PC-9 (cell line): ENCODE data around the gene RPL39L. TPM values are rescaled to one million over a fixed set of nuclear protein-coding genes. Genes with fewer than 3 reads are reported as not detected.

Experiments used
- BruUV-seq: library from RNA; stranded (reverse); fragments of 400-500 nt; replicated peaks from 2 replicates; lab custom pipeline; 2021; lab: Mats Ljungman, UMichigan
- CTCF ChIA-PET: fragments of 300-600 bp; sonication (Branson Sonifier 250); formaldehyde crosslinking; loops from one replicate; lab custom pipeline; 2022; ENCODE audit warnings: antibody characterized with exemption; lab: Charles Lee
- POLR2A ChIA-PET: fragments of 300-600 bp; sonication (Branson Sonifier 250); formaldehyde crosslinking; loops from one replicate; lab custom pipeline; 2022; ENCODE audit warnings: antibody characterized with exemption; ENCODE audit not compliant: unreplicated experiment; lab: Charles Lee
- DNase-seq, 2 experiments: peaks; one replicate each; pipeline versions ENCODE4 v3.0.0 to v3.0.0-alpha.2; 2015 to 2022; ENCODE audit warnings: mixed read lengths in 1 of 2
- H2AFZ ChIP-seq: fragments of 200-600 bp; sonication (generic); 2 replicates; pipeline ENCODE4 v1.8.1; 2017; ENCODE audit warnings: antibody characterized with exemption
- H3F3A ChIP-seq: fragments of 200-600 bp; sonication (generic); 2 replicates; pipeline ENCODE4 v1.8.1; 2017; ENCODE audit warnings: antibody characterized with exemption, mild to moderate bottlenecking, low read depth; ENCODE audit not compliant: insufficient read depth
- H3K27ac ChIP-seq: fragments of 200-600 bp; sonication (generic); 2 replicates; pipeline ENCODE4 v1.6.1; 2016; ENCODE audit warnings: mixed run types
- H3K27me3 ChIP-seq: fragments of 200-600 bp; sonication (generic); 2 replicates; pipeline ENCODE4 v1.6.1; 2016; ENCODE audit warnings: low read depth, mixed run types; ENCODE audit not compliant: insufficient read depth
- H3K36me3 ChIP-seq: fragments of 200-600 bp; sonication (generic); 2 replicates; pipeline ENCODE4 v1.6.1; 2016; ENCODE audit warnings: low read depth, mixed run types
- H3K4me1 ChIP-seq: fragments of 200-600 bp; sonication (generic); replicated peaks from 2 replicates; pipeline ENCODE4 v1.6.1; 2016; ENCODE audit warnings: mixed run types; ENCODE audit not compliant: insufficient read depth
- H3K4me2 ChIP-seq: fragments of 200-600 bp; sonication (generic); 2 replicates; pipeline ENCODE4 v1.6.1; 2017; ENCODE audit warnings: mixed run types
- H3K4me3 ChIP-seq: fragments of 200-600 bp; sonication (generic); 2 replicates; pipeline ENCODE4 v1.6.1; 2016; ENCODE audit warnings: mixed run types
- H3K79me2 ChIP-seq: fragments of 200-600 bp; sonication (generic); 2 replicates; pipeline ENCODE4 v1.6.1; 2017; ENCODE audit warnings: low read depth, mixed run types
- H3K9me2 ChIP-seq: fragments of 200-600 bp; sonication (generic); 2 replicates; pipeline ENCODE4 v1.8.1; 2017; ENCODE audit warnings: mild to moderate bottlenecking; ENCODE audit not compliant: insufficient read depth
- H3K9me3 ChIP-seq: fragments of 200-600 bp; sonication (generic); 2 replicates; pipeline ENCODE4 v1.8.1; 2016; ENCODE audit warnings: low read depth; ENCODE audit not compliant: insufficient read depth
- H4K20me1 ChIP-seq: fragments of 200-600 bp; sonication (generic); 2 replicates; pipeline ENCODE4 v1.8.1; 2017; ENCODE audit not compliant: insufficient read depth
- EZH2 ChIP-seq: fragments of 200-600 bp; sonication (generic); IDR thresholded peaks from 2 replicates; pipeline ENCODE4 v1.8.0; 2017; ENCODE audit warnings: antibody characterized with exemption, low read depth
- intact Hi-C: fragments of 100-400 bp; cut with micrococcal nuclease; formaldehyde crosslinking; loops from one replicate; pipeline ENCODE4 v1.10.0; 2022; ENCODE audit not compliant: unreplicated experiment
- total RNA-seq: library from RNA; stranded (reverse); gene quantifications from 2 replicates; pipeline ENCODE4 v1.2.3, GENCODE V29; 2021
- TF ChIP-seq, protein P1 (sequence below): fragments of 200-600 bp; sonication (generic); conservative IDR thresholded peaks from 2 replicates; pipeline ENCODE4 v1.6.1; 2017; ENCODE audit warnings: mixed run types, antibody characterized with exemption, mild to moderate bottlenecking, moderate library complexity

The RPL39L gene
- total RNA-seq, 1 experiment from 2014 or later: 81.3 TPM

DNA sequence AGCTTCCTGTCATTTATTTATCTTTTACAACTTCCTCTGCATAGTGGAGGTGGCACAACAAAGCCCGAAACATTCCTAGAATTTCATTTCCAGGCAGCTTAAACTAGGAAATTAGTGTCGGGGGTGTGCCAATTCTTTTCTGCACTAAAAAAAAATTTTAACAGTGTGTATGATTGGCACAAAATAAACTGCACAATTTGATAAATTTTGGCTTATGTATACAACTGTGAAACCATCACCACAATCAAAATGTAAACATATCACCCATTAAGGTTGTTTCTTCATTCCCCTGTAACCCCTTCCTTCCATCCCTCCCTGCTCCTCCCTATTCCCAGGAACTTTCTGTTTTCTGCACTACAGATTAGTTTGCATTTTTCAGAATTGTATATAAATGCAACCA is 54.7 kb downstream of the RPL39L start:
- no peak overlapping the region for H3K27ac ChIP-seq
- BruUV-seq: no TSS peak
- no peak overlapping the region for H3K4me2 ChIP-seq
- H4K20me1 ChIP-seq: no peaks in the 10 kb centered on the region
- H3K36me3 ChIP-seq: no peaks in the 10 kb centered on the region
- H3K79me2 ChIP-seq: no peaks in the 10 kb centered on the region
- no peaks in the 10 kb centered on the region for H3K9me2 ChIP-seq
- peaks cover 7% of the 10 kb centered on the region; the same call in 1 of the 2 replicates for H3K9me3 ChIP-seq
- no peak overlapping the region for H3K4me3 ChIP-seq
- no peak for DNase-seq
- H2AFZ ChIP-seq: no peak overlapping the region
- ChIA-PET CTCF (no interaction called here), POLR2A (no interaction called here)
- no peaks in the 10 kb centered on the region for H3K4me1 ChIP-seq
- intact Hi-C loops: no loop called here
- H3K27me3 ChIP-seq: no peaks in the 10 kb centered on the region
- H3F3A ChIP-seq: no peaks in the 10 kb centered on the region
- TF ChIP-seq, protein P1, sequence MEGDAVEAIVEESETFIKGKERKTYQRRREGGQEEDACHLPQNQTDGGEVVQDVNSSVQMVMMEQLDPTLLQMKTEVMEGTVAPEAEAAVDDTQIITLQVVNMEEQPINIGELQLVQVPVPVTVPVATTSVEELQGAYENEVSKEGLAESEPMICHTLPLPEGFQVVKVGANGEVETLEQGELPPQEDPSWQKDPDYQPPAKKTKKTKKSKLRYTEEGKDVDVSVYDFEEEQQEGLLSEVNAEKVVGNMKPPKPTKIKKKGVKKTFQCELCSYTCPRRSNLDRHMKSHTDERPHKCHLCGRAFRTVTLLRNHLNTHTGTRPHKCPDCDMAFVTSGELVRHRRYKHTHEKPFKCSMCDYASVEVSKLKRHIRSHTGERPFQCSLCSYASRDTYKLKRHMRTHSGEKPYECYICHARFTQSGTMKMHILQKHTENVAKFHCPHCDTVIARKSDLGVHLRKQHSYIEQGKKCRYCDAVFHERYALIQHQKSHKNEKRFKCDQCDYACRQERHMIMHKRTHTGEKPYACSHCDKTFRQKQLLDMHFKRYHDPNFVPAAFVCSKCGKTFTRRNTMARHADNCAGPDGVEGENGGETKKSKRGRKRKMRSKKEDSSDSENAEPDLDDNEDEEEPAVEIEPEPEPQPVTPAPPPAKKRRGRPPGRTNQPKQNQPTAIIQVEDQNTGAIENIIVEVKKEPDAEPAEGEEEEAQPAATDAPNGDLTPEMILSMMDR: no peak
- TF ChIP-seq EZH2: no peak

DNA sequence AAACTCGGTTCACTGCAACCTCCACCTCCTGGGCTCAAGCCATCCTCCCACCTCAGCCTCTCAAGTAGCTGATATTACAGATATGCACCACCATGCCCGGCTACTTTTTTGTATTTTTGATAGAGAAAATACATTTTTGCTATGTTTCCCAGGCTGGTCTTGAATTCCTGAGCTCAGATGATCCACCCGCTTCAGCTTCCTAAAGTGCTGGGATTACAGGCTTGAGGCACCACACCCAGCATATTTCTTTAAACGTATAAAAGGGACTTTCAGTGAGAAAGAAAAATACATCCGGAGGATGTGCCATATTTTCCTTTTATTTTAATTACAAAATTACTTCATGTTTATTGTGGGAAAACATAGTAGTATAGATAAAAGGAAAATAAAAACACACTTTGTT is 55.2 kb downstream of the RPL39L start:
- H3F3A ChIP-seq: no peaks in the 10 kb centered on the region
- no peaks in the 10 kb centered on the region for H3K36me3 ChIP-seq
- no peak overlapping the region for H3K4me3 ChIP-seq
- TF ChIP-seq, protein P1: no peak
- BruUV-seq: no TSS peak
- no peak overlapping the region for H2AFZ ChIP-seq
- CTCF ChIA-PET: interaction anchor here (0.6 to 0.7 kb wide), 2 partner anchors 113 to 172 kb away, joined by 3 to 4 read pairs; partner anchors contain the start of gene RTP1
- no peaks in the 10 kb centered on the region for H3K9me2 ChIP-seq
- H3K27me3 ChIP-seq: no peaks in the 10 kb centered on the region
- no peaks in the 10 kb centered on the region for H3K79me2 ChIP-seq
- H3K27ac ChIP-seq: no peak overlapping the region
- DNase-seq: no peak
- POLR2A ChIA-PET: no interaction called here
- no peaks in the 10 kb centered on the region for H4K20me1 ChIP-seq
- H3K4me1 ChIP-seq: no peaks in the 10 kb centered on the region
- intact Hi-C loops: no loop called here
- H3K9me3 ChIP-seq: peaks cover 7% of the 10 kb centered on the region; the same call in 1 of the 2 replicates
- no peak overlapping the region for H3K4me2 ChIP-seq

DNA sequence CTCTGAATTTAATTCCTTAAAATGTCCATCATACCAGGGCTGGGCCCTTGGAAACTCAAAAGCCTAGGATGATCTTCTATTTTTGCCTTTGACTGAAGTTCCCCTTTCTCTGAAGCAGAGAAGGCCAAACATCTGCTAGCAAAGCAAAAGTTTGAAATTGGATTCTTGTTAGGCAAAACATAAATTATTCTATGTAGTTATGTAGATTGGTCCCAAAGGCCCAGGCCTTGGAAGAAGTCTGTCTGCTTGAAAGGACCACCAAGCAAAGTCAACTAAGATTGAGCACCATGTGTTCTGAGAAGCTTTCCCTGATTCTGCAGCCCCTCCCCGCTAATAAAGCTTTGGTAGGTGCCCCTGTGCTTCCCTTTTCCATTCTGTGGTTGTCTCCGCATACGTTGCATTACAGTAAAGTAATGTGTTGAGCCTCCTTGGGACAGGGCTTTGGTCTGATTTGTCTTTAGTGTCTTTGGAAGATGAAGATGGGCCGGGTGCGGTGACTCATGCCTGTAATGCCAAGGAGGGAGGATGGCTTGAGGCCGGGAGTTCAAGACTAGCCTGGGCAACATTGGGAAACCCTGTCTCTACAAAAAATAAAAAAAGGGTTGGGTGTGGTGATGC is 56.4 kb downstream of the RPL39L start:
- TF ChIP-seq, protein P1: no peak
- TF ChIP-seq EZH2: no peak
- Histone ChIP-seq H3K36me3 (no peaks in the 10 kb centered on the region), H3F3A (no peaks in the 10 kb centered on the region), H3K9me2 (no peaks in the 10 kb centered on the region), H3K4me1 (no peaks in the 10 kb centered on the region), H3K27me3 (no peaks in the 10 kb centered on the region), H2AFZ (no peak overlapping the region), H3K27ac (no peak overlapping the region), H4K20me1 (no peaks in the 10 kb centered on the region), H3K79me2 (no peaks in the 10 kb centered on the region), H3K9me3 (peaks cover 7% of the 10 kb centered on the region; the same call in 1 of the 2 replicates), H3K4me3 (no peak overlapping the region), H3K4me2 (no peak overlapping the region)
- no peak for DNase-seq
- POLR2A ChIA-PET: no interaction called here
- BruUV-seq: no TSS peak
- intact Hi-C loops: no loop called here
- CTCF ChIA-PET: no interaction called here
